ENCODE data around the gene FBXO11.

The FBXO11 gene

DNA sequence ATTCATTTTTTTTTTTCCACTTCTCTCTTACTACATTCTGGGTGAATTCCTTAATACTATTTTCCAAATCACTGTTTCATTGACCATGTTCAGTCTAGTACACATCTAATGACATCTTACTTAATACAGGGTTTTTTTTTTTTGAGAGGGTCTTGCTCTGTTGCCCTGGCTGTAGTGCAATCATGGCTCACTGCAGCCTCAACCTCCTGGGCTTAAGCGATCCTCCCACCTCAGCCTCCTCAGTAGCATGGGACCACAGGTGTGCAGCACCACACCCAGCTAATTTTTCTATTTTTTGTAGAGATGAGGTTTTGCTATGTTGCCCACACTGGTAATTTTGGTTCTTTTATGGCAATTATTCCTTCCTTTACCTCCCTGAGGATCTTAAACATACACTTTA, 29.4 kb downstream of the FBXO11 start:
- H2AFZ ChIP-seq (ENCODE audit: low read length) = no peak overlapping the region
- no peaks in the 10 kb centered on the region for H3F3A ChIP-seq (ENCODE audit: insufficient read depth, low read length)
- H3K27ac ChIP-seq (ENCODE audit: low read length) = no peak overlapping the region
- no peaks in the 10 kb centered on the region for H3K9me2 ChIP-seq (replicated peaks; ENCODE audit: insufficient read depth, low read length)
- H3K4me3 ChIP-seq (ENCODE audit: low read length) = no peak overlapping the region
- H3K4me1 ChIP-seq (ENCODE audit: low read length) = no peaks in the 10 kb centered on the region
- H3K27me3 ChIP-seq (replicated peaks; ENCODE audit: insufficient read depth, low read length) = no peaks in the 10 kb centered on the region
- DNase-seq = no peak
- peaks cover 98% of the 10 kb centered on the region for H3K79me2 ChIP-seq (ENCODE audit: low read length)
- TF ChIP-seq CTCF (IDR thresholded peaks at IDR 0.05; ENCODE audit: low read length) (no peak), EZH2phosphoT487 (IDR thresholded peaks at IDR 0.05; ENCODE audit: low read length) (no peak), EZH2 (optimal IDR thresholded peaks at IDR 0.05; ENCODE audit: low read depth, low read length) (no peak)
- no peak overlapping the region for H3K4me2 ChIP-seq (ENCODE audit: low read depth, low read length)
- H4K20me1 ChIP-seq (ENCODE audit: insufficient read depth, low read length) = peaks cover 5% of the 10 kb centered on the region; the same call in 1 of the 2 replicates
- H3K9me3 ChIP-seq (replicated peaks; ENCODE audit: insufficient read depth, low read length) = no peaks in the 10 kb centered on the region
- no peak overlapping the region for H3K9ac ChIP-seq (ENCODE audit: low read length)
- no peaks in the 10 kb centered on the region for H3K36me3 ChIP-seq (replicated peaks; ENCODE audit: insufficient read depth, low read length)

GRCh38 chr2:47872941-47873340, 33.4 kb downstream of the FBXO11 start:
- H4K20me1 ChIP-seq (ENCODE audit: insufficient read depth, low read length) = peaks cover 5% of the 10 kb centered on the region; the same call in 1 of the 2 replicates

GRCh38 chr2:47870641-47871540, 35.4 kb downstream of the FBXO11 start:
- H3K4me3 ChIP-seq (ENCODE audit: low read length) = no peak overlapping the region

More at GRCh38 chr2:47872941-47873340, 33.4 kb downstream of the FBXO11 start:
- Histone ChIP-seq H3K79me2 (ENCODE audit: low read length) (peaks cover 98% of the 10 kb centered on the region), H3K36me3 (replicated peaks; ENCODE audit: insufficient read depth, low read length) (no peaks in the 10 kb centered on the region), H3K9me3 (replicated peaks; ENCODE audit: insufficient read depth, low read length) (no peaks in the 10 kb centered on the region), H3K4me3 (ENCODE audit: low read length) (no peak overlapping the region), H3K27me3 (replicated peaks; ENCODE audit: insufficient read depth, low read length) (no peaks in the 10 kb centered on the region), H3K9me2 (replicated peaks; ENCODE audit: insufficient read depth, low read length) (no peaks in the 10 kb centered on the region), H3K4me1 (ENCODE audit: low read length) (no peaks in the 10 kb centered on the region), H3F3A (ENCODE audit: insufficient read depth, low read length) (no peaks in the 10 kb centered on the region), H3K27ac (ENCODE audit: low read length) (no peak overlapping the region), H3K4me2 (ENCODE audit: low read depth, low read length) (no peak overlapping the region), H2AFZ (ENCODE audit: low read length) (no peak overlapping the region), H3K9ac (ENCODE audit: low read length) (no peak overlapping the region)
- TF ChIP-seq EZH2phosphoT487 (IDR thresholded peaks at IDR 0.05; ENCODE audit: low read length) (no peak), CTCF (IDR thresholded peaks at IDR 0.05; ENCODE audit: low read length) (no peak)
- DNase-seq = no peak

More at GRCh38 chr2:47870641-47871540, 35.4 kb downstream of the FBXO11 start:
- Histone ChIP-seq H3K9me3 (replicated peaks; ENCODE audit: insufficient read depth, low read length) (no peaks in the 10 kb centered on the region), H3K36me3 (replicated peaks; ENCODE audit: insufficient read depth, low read length) (no peaks in the 10 kb centered on the region), H3F3A (ENCODE audit: insufficient read depth, low read length) (no peaks in the 10 kb centered on the region), H3K27me3 (replicated peaks; ENCODE audit: insufficient read depth, low read length) (no peaks in the 10 kb centered on the region), H3K4me2 (ENCODE audit: low read depth, low read length) (no peak overlapping the region), H3K9me2 (replicated peaks; ENCODE audit: insufficient read depth, low read length) (no peaks in the 10 kb centered on the region), H3K27ac (ENCODE audit: low read length) (no peak overlapping the region), H4K20me1 (ENCODE audit: insufficient read depth, low read length) (no peaks in the 10 kb centered on the region), H3K9ac (ENCODE audit: low read length) (no peak overlapping the region), H2AFZ (ENCODE audit: low read length) (no peak overlapping the region), H3K79me2 (ENCODE audit: low read length) (peaks cover 98% of the 10 kb centered on the region), H3K4me1 (ENCODE audit: low read length) (no peaks in the 10 kb centered on the region)
- no peak for DNase-seq
- TF ChIP-seq EZH2phosphoT487 (IDR thresholded peaks at IDR 0.05; ENCODE audit: low read length) (no peak), CTCF (IDR thresholded peaks at IDR 0.05; ENCODE audit: low read length) (no peak), EZH2 (optimal IDR thresholded peaks at IDR 0.05; ENCODE audit: low read depth, low read length) (no peak)
